ENCODE results near the gene ILDR1.
"Not testable (repeated sequence)": the region's sequence is repeated elsewhere in the genome, so short reads cannot be mapped to it uniquely, and the experiment has no call there.

The ILDR1 gene

GRCh38 chr3:121943431-121943830 lies 78.6 kb downstream of the ILDR1 start:
- no peak for DNase-seq (ENCODE audit: low spot score)

- no peak for DNase-seq (ENCODE audit: low spot score)
Measured at GRCh38 chr3:121942116-121942786, 79.8 kb downstream of the ILDR1 start.

GRCh38 chr3:121941592-121941991 lies 80.5 kb downstream of the ILDR1 start:
- no peak for DNase-seq (ENCODE audit: low spot score)

GRCh38 chr3:121938141-121938855 lies 83.7 kb downstream of the ILDR1 start:
- not testable (repeated sequence) for DNase-seq (ENCODE audit: low spot score)
